ENCODE data around the gene DCAF7. TPM values are rescaled to one million over a fixed set of nuclear protein-coding genes. Genes with fewer than 3 reads are reported as not detected.

The DCAF7 gene
- total RNA-seq, result 100 to 1,000 TPM; 129 to 139 TPM

DNA sequence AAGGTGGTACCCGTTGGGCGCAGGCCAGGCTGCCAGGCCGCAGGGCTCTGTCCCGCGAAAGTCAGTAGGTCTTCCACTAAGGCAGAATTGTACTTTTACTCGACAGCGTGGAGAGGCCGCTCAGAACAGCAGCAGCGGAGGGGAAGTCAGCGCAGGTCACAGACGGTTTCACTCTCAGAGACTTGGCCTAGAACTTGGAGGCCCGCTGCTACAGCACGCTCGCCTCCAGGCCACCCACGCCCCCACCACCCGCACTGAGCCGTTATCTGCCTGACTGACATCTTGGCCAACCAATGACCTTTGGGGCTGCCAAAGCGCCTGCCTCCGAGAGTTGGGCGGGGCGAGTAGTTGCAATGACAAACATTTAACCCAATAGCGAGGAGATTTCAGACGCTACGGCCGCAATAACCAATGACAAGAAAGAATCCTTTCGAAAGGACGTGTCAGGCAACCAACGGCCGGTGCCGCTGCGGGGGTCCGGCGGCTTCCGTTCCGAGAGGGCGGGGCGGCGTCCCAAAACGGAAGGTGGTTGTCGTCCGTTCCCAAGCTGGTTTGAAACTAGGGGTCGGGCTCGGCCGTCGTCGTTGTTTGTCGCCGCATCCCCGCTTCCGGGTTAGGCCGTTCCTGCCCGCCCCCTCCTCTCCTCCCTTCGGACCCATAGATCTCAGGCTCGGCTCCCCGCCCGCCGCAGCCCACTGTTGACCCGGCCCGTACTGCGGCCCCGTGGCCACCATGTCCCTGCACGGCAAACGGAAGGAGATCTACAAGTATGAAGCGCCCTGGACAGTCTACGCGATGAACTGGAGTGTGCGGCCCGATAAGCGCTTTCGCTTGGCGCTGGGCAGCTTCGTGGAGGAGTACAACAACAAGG lies at the start of gene DCAF7:
Gene DCAF7 (plus strand): TSS at position 532 of the 871 bp plus-strand sequence. CDS start 201 bp downstream, at position 733.
- peak within 1 kb of the TSS; percentile 88 for H3K4me3 Mint-ChIP-seq
- peak; percentile 95 for ATAC-seq

GRCh38 chr17:63500543-63501390 lies 49.5 kb upstream of the DCAF7 start:
- DNase-seq, result no peak
- peaks cover 36% of the 10 kb centered on the region for H3K27me3 Mint-ChIP-seq
- no peak for ATAC-seq
- no peak overlapping the region for H3K27ac Mint-ChIP-seq
- H3K36me3 Mint-ChIP-seq, result no peaks in the 10 kb centered on the region
- peaks cover 3% of the 10 kb centered on the region for H3K9me3 Mint-ChIP-seq (ENCODE audit: low read depth)
- H3K4me1 Mint-ChIP-seq, result no peaks in the 10 kb centered on the region
- H3K4me3 Mint-ChIP-seq, result no peak overlapping the region
- CTCF ChIA-PET, result interaction anchor here (1.2 kb wide), 1 partner anchor 75 kb away, joined by 4 read pairs; no protein-coding TSS in a partner anchor

More for the DNA sequence above, at the start of gene DCAF7:
- CTCF ChIA-PET, result interaction anchor here (0.7 to 4.7 kb wide), 7 partner anchors 18 to 242 kb away, joined by 3 to 38 read pairs (median 4); partner anchors contain the start of gene MAP3K3
- Mint-ChIP-seq H3K27me3 (no peaks in the 10 kb centered on the region), H3K4me1 (peaks cover 33% of the 10 kb centered on the region), H3K27ac (peak within 1 kb of the TSS; percentile 98), H3K9me3 (ENCODE audit: low read depth) (no peaks in the 10 kb centered on the region), H3K36me3 (peaks cover 15% of the 10 kb centered on the region)
- DNase-seq, result peak; percentile 100

DNA sequence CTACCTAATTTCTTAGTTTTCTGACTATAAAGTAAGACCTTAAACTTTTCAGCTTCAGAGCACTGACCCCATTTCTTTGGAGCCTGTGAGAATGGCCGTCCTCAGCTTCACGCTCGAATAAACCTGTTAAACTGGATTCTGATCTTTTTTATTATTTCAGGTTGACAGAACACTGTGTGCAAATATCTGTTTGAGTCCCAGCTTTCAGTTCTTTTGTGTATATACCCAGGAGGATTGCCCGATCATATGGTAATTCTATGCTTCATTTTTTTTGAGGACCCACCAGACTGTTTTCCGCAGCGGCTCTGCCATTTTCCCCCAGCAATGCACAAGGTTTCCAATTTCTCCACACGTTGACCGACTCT lies 47.0 kb upstream of the DCAF7 start:
- H3K36me3 Mint-ChIP-seq, result no peaks in the 10 kb centered on the region
- H3K27ac Mint-ChIP-seq, result no peak overlapping the region
- ATAC-seq (no peak), DNase-seq (no peak)
- H3K27me3 Mint-ChIP-seq, result peaks cover 36% of the 10 kb centered on the region
- CTCF ChIA-PET, result no interaction called here
- no peaks in the 10 kb centered on the region for H3K4me1 Mint-ChIP-seq
- peaks cover 3% of the 10 kb centered on the region for H3K9me3 Mint-ChIP-seq (ENCODE audit: low read depth)
- no peak overlapping the region for H3K4me3 Mint-ChIP-seq

DNA sequence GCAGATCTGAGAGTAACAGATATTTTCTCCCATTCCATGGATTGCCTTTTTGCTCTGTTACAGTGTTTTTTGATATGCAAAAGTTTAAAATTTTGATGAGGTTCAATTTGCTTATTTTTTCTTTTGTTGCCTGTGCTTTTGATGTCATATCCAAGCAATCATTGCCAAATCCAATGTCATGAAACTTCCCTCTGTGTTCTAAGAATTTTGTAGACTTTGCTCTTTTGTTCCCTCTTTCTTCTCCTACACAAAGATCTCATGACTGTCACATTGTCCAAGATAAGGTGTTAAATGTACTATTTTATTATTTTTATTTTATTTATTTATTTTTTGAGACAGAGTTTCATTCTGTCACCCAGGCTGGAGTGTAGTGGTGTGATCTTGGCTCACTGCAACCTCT lies 46.0 kb upstream of the DCAF7 start:
- Mint-ChIP-seq H3K27ac (no peak overlapping the region), H3K36me3 (no peaks in the 10 kb centered on the region), H3K4me3 (no peak overlapping the region), H3K4me1 (no peaks in the 10 kb centered on the region), H3K27me3 (peaks cover 36% of the 10 kb centered on the region), H3K9me3 (ENCODE audit: low read depth) (peaks cover 3% of the 10 kb centered on the region)
- DNase-seq (no peak), ATAC-seq (no peak)
- CTCF ChIA-PET, result no interaction called here

DNA sequence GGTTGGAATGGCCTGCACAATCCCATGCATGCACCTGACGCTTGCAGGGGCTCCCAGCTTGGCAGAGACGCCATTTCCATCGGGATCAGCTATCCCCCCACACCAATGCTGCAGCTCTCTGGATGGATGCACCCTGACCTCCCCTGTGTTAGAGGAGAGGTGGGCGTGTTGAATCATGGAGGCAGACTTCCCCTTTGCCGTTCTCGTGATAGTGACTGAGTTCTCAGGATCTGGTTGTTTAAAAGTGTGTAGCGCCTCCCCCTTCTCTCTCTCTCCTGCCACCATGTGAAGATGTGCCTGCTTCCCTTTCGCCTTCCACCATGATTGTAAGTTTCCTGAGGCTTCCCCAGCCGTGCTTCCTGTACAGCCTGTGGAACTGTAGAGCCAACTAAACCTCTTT lies 44.9 kb upstream of the DCAF7 start:
- peaks cover 35% of the 10 kb centered on the region for H3K27me3 Mint-ChIP-seq
- no peaks in the 10 kb centered on the region for H3K4me1 Mint-ChIP-seq
- CTCF ChIA-PET, result no interaction called here
- H3K9me3 Mint-ChIP-seq (ENCODE audit: low read depth), result peaks cover 3% of the 10 kb centered on the region
- ATAC-seq (no peak), DNase-seq (no peak)
- H3K36me3 Mint-ChIP-seq, result no peaks in the 10 kb centered on the region
- H3K4me3 Mint-ChIP-seq, result no peak overlapping the region
- H3K27ac Mint-ChIP-seq, result no peak overlapping the region

GRCh38 chr17:63506627-63507026 lies 43.6 kb upstream of the DCAF7 start:
- CTCF ChIA-PET, result no interaction called here
- no peak for ATAC-seq
- Mint-ChIP-seq H3K4me1 (no peaks in the 10 kb centered on the region), H3K27ac (no peak overlapping the region), H3K9me3 (ENCODE audit: low read depth) (peaks cover 3% of the 10 kb centered on the region), H3K27me3 (peaks cover 28% of the 10 kb centered on the region), H3K4me3 (no peak overlapping the region), H3K36me3 (no peaks in the 10 kb centered on the region)
- DNase-seq, result no peak

DNA sequence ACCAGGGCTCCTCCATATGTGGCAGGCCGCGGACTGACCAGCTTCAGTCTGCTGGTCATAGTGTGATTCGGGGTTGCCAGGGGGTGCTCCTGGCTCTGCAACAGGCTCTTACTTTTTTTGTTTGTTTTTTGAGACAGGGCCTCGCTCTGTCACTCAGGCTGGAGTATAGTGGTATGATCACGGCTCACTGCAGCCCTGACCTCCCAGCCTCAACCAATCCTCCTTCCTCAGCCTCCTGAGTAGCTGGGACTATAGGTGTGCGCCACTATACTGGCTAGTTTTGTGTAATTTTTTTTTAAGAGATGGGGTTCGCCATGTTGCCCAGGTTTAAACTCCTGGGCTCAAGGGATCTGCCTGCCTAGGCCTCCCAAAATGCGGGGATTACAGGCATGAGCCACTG lies 38.9 kb upstream of the DCAF7 start:
- CTCF ChIA-PET, result no interaction called here
- Mint-ChIP-seq H3K27me3 (peaks cover 7% of the 10 kb centered on the region), H3K36me3 (no peaks in the 10 kb centered on the region), H3K4me1 (no peaks in the 10 kb centered on the region), H3K9me3 (ENCODE audit: low read depth) (no peaks in the 10 kb centered on the region), H3K27ac (no peak overlapping the region), H3K4me3 (no peak overlapping the region)
- no peak for DNase-seq
- ATAC-seq, result no peak

GRCh38 chr17:63512388-63512787 lies 37.9 kb upstream of the DCAF7 start:
- no peaks in the 10 kb centered on the region for H3K36me3 Mint-ChIP-seq
- DNase-seq (no peak), ATAC-seq (no peak)
- CTCF ChIA-PET, result no interaction called here
- H3K27me3 Mint-ChIP-seq, result peaks cover 7% of the 10 kb centered on the region
- H3K27ac Mint-ChIP-seq, result no peak overlapping the region
- H3K4me3 Mint-ChIP-seq, result no peak overlapping the region
- H3K9me3 Mint-ChIP-seq (ENCODE audit: low read depth), result no peaks in the 10 kb centered on the region
- peaks cover 6% of the 10 kb centered on the region for H3K4me1 Mint-ChIP-seq

GRCh38 chr17:63512896-63513644 lies 37.2 kb upstream of the DCAF7 start:
- Mint-ChIP-seq H3K9me3 (ENCODE audit: low read depth) (no peaks in the 10 kb centered on the region), H3K36me3 (no peaks in the 10 kb centered on the region), H3K27me3 (peaks cover 7% of the 10 kb centered on the region), H3K4me3 (no peak overlapping the region), H3K27ac (no peak overlapping the region), H3K4me1 (peaks cover 6% of the 10 kb centered on the region)
- no peak for DNase-seq
- no peak for ATAC-seq
- CTCF ChIA-PET, result no interaction called here

DNA sequence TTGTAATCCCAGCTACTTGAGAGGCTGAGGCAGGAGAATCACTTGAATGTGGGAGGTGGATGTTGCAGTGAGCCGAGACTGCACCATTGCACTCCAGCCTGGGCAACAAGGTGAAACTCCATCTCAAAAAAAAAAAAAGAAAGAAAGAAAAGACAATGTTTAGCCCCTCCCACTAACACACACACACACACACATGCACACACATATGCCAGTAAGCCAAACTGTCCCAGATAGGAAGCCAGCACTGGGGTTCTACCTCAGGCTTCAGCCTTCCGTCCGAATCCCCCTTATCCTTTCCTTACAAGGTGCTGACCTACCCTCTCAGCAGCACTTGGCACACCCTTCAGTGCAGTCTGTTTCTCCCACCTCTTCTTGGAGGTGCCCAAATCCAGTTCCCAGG lies 35.8 kb upstream of the DCAF7 start:
- Mint-ChIP-seq H3K36me3 (no peaks in the 10 kb centered on the region), H3K4me1 (peaks cover 6% of the 10 kb centered on the region), H3K27ac (no peak overlapping the region), H3K27me3 (peaks cover 7% of the 10 kb centered on the region), H3K4me3 (no peak overlapping the region), H3K9me3 (ENCODE audit: low read depth) (no peaks in the 10 kb centered on the region)
- CTCF ChIA-PET, result no interaction called here
- no peak for DNase-seq
- ATAC-seq, result no peak

DNA sequence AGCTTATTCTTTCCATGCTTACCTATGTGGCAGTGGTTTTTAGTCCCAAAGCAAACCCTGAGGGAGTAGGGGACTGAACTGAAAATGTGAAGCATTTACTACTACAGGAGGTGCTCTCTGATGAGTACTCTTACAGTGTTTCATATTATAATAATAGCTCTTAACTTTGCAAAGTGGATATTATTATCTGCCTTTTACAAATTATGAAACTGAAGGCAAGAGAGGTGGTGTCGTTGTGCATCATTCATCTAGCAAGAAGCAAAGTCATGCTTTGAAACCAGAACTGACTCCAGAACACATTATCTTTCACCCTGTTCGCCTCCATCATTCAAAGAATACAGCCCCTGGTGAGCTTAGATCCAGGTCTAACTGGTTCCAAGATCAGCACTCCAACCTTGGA lies 35.3 kb upstream of the DCAF7 start:
- no peak for ATAC-seq
- no peak overlapping the region for H3K27ac Mint-ChIP-seq
- CTCF ChIA-PET, result no interaction called here
- H3K36me3 Mint-ChIP-seq, result no peaks in the 10 kb centered on the region
- no peak for DNase-seq
- H3K4me3 Mint-ChIP-seq, result no peak overlapping the region
- peaks cover 7% of the 10 kb centered on the region for H3K27me3 Mint-ChIP-seq
- H3K9me3 Mint-ChIP-seq (ENCODE audit: low read depth), result no peaks in the 10 kb centered on the region
- peaks cover 6% of the 10 kb centered on the region for H3K4me1 Mint-ChIP-seq

DNA sequence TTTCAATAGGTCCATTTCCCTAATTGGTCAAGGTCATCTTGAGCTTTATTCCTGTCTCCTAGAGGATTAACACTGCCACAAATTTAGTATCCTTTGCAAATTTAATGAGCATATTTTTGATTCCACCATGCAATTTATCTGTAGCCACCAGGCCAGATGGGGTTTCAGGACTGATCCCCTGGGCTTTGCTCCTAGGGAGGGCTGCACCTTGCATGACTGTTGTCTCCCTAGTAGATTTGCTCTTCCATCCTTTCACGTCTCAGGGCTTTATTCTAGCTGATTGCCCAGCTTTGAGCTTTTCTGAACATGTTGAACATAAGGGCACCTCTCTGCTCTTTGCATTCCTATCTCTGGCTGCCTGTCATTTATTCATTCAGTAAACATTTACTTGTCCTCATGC lies 34.9 kb upstream of the DCAF7 start:
- H3K27ac Mint-ChIP-seq, result no peak overlapping the region
- peaks cover 6% of the 10 kb centered on the region for H3K4me1 Mint-ChIP-seq

More for the DNA sequence above, 34.9 kb upstream of the DCAF7 start:
- DNase-seq (no peak), ATAC-seq (no peak)
- CTCF ChIA-PET, result no interaction called here
- Mint-ChIP-seq H3K27me3 (peaks cover 7% of the 10 kb centered on the region), H3K9me3 (ENCODE audit: low read depth) (no peaks in the 10 kb centered on the region), H3K4me3 (no peak overlapping the region), H3K36me3 (no peaks in the 10 kb centered on the region)

All from activated CD8-positive, alpha-beta memory T cell treated with anti-CD3 and anti-CD28 coated beads, Interleukin-2, amount 10 ng/mL, durations not matched to agents 7 days and 5 days (primary cell).